ENCODE results near the gene PSMB10.

DNA sequence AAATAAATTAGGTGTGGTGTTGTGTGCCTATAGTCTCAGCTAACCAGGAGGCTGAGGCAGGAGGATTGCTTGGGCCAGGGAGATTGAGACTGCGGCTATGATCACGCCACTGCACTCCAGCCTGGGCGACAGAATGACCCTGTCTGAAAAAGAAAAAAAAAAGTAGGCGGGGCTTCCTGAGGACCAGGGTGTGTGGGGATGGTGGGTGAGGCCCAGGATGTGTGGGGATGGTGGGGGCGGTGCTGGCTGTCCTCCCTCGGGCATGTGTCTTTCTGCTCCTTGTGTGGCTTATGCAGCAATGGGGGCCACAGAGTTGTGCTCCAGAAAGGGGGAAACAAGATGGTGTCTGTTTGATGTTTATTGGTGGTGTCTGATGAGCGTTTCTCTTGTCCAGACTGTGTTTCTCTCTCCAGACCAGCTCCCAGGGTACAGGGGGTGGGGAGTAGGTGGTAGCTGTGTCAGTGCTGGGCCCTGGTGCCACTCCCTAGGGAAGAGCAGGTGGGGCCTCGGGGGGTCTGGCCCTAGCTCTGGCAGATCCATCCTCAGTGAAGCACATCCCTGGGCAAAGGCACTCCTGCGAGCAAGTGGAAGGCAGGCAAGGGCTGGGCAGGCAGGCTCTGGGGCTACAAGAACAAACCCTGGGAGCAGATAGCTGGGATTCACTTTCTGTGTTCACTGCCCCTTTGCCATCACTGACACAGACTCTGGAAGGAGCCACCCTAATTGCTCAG lies 5.0 kb upstream of the PSMB10 start:
- TF ChIP-seq, protein P1, sequence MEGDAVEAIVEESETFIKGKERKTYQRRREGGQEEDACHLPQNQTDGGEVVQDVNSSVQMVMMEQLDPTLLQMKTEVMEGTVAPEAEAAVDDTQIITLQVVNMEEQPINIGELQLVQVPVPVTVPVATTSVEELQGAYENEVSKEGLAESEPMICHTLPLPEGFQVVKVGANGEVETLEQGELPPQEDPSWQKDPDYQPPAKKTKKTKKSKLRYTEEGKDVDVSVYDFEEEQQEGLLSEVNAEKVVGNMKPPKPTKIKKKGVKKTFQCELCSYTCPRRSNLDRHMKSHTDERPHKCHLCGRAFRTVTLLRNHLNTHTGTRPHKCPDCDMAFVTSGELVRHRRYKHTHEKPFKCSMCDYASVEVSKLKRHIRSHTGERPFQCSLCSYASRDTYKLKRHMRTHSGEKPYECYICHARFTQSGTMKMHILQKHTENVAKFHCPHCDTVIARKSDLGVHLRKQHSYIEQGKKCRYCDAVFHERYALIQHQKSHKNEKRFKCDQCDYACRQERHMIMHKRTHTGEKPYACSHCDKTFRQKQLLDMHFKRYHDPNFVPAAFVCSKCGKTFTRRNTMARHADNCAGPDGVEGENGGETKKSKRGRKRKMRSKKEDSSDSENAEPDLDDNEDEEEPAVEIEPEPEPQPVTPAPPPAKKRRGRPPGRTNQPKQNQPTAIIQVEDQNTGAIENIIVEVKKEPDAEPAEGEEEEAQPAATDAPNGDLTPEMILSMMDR (tag by site-specific recombination; IDR thresholded peaks at IDR 0.05), result no peak
- TF ChIP-seq ZNF350 (tag by site-specific recombination; IDR thresholded peaks at IDR 0.05) (no peak), ZNF10 (tag by site-specific recombination; IDR thresholded peaks at IDR 0.05) (no peak), ZIC2 (tag by site-specific recombination; IDR thresholded peaks at IDR 0.05) (no peak), ZNF37A (tag by site-specific recombination; IDR thresholded peaks at IDR 0.05) (no peak), ZNF571 (tag by site-specific recombination; IDR thresholded peaks at IDR 0.05) (no peak), ZNF121 (tag by site-specific recombination; IDR thresholded peaks at IDR 0.05) (no peak), ZNF274 (IDR thresholded peaks at IDR 0.05; ENCODE audit: low read length) (no peak), ZNF274 (tag by site-specific recombination; IDR thresholded peaks at IDR 0.05; ENCODE audit: borderline replicate concordance) (no peak), ZNF473 (tag by site-specific recombination; IDR thresholded peaks at IDR 0.05) (no peak)
- TF ChIP-seq, protein P2, sequence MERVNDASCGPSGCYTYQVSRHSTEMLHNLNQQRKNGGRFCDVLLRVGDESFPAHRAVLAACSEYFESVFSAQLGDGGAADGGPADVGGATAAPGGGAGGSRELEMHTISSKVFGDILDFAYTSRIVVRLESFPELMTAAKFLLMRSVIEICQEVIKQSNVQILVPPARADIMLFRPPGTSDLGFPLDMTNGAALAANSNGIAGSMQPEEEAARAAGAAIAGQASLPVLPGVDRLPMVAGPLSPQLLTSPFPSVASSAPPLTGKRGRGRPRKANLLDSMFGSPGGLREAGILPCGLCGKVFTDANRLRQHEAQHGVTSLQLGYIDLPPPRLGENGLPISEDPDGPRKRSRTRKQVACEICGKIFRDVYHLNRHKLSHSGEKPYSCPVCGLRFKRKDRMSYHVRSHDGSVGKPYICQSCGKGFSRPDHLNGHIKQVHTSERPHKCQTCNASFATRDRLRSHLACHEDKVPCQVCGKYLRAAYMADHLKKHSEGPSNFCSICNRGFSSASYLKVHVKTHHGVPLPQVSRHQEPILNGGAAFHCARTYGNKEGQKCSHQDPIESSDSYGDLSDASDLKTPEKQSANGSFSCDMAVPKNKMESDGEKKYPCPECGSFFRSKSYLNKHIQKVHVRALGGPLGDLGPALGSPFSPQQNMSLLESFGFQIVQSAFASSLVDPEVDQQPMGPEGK (tag by site-specific recombination; IDR thresholded peaks at IDR 0.05), result no peak
- TF ChIP-seq, protein P3, sequence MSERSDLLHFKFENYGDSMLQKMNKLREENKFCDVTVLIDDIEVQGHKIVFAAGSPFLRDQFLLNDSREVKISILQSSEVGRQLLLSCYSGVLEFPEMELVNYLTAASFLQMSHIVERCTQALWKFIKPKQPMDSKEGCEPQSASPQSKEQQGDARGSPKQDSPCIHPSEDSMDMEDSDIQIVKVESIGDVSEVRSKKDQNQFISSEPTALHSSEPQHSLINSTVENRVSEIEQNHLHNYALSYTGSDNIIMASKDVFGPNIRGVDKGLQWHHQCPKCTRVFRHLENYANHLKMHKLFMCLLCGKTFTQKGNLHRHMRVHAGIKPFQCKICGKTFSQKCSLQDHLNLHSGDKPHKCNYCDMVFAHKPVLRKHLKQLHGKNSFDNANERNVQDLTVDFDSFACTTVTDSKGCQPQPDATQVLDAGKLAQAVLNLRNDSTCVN (tag by site-specific recombination; optimal IDR thresholded peaks at IDR 0.05), result no peak
- TF ChIP-seq, protein P4, sequence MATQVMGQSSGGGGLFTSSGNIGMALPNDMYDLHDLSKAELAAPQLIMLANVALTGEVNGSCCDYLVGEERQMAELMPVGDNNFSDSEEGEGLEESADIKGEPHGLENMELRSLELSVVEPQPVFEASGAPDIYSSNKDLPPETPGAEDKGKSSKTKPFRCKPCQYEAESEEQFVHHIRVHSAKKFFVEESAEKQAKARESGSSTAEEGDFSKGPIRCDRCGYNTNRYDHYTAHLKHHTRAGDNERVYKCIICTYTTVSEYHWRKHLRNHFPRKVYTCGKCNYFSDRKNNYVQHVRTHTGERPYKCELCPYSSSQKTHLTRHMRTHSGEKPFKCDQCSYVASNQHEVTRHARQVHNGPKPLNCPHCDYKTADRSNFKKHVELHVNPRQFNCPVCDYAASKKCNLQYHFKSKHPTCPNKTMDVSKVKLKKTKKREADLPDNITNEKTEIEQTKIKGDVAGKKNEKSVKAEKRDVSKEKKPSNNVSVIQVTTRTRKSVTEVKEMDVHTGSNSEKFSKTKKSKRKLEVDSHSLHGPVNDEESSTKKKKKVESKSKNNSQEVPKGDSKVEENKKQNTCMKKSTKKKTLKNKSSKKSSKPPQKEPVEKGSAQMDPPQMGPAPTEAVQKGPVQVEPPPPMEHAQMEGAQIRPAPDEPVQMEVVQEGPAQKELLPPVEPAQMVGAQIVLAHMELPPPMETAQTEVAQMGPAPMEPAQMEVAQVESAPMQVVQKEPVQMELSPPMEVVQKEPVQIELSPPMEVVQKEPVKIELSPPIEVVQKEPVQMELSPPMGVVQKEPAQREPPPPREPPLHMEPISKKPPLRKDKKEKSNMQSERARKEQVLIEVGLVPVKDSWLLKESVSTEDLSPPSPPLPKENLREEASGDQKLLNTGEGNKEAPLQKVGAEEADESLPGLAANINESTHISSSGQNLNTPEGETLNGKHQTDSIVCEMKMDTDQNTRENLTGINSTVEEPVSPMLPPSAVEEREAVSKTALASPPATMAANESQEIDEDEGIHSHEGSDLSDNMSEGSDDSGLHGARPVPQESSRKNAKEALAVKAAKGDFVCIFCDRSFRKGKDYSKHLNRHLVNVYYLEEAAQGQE (tag by site-specific recombination; IDR thresholded peaks at IDR 0.05), result no peak
